ENCODE results near the gene C1S.

GRCh38 chr12:7099290-7099996, 38.9 kb downstream of the C1S start:
- TF ChIP-seq, protein P1, sequence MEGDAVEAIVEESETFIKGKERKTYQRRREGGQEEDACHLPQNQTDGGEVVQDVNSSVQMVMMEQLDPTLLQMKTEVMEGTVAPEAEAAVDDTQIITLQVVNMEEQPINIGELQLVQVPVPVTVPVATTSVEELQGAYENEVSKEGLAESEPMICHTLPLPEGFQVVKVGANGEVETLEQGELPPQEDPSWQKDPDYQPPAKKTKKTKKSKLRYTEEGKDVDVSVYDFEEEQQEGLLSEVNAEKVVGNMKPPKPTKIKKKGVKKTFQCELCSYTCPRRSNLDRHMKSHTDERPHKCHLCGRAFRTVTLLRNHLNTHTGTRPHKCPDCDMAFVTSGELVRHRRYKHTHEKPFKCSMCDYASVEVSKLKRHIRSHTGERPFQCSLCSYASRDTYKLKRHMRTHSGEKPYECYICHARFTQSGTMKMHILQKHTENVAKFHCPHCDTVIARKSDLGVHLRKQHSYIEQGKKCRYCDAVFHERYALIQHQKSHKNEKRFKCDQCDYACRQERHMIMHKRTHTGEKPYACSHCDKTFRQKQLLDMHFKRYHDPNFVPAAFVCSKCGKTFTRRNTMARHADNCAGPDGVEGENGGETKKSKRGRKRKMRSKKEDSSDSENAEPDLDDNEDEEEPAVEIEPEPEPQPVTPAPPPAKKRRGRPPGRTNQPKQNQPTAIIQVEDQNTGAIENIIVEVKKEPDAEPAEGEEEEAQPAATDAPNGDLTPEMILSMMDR (IDR thresholded peaks at IDR 0.05) = no peak
- no peak for TF ChIP-seq POLR2A (IDR thresholded peaks at IDR 0.05)
